IMR-90 (cell line): ENCODE measurements around the gene TSC2.

ENCODE experiments used
- CEBPB ChIP-seq: IDR thresholded peaks from 2 replicates; pipeline ENCODE4 v1.6.1; 2012; ENCODE audit warnings: low read depth, low read length, improper control_type of control experiment
- CHD1 ChIP-seq: IDR thresholded peaks from 2 replicates; pipeline ENCODE4 v1.6.1; 2012; ENCODE audit warnings: low read depth, low read length, improper control_type of control experiment
- FOS ChIP-seq: fragments of 150-350 bp; IDR thresholded peaks from 2 replicates; pipeline ENCODE4 v1.6.1; 2016; ENCODE audit warnings: low read depth, low read length
- MXI1 ChIP-seq: IDR thresholded peaks from 2 replicates; pipeline ENCODE4 v1.6.1; 2012; ENCODE audit warnings: low read depth, mild to moderate bottlenecking, low read length, moderate library complexity, borderline replicate concordance
- NFE2L2 ChIP-seq: fragments of 150-350 bp; IDR thresholded peaks from 2 replicates; pipeline ENCODE4 v1.6.1; 2016; ENCODE audit warnings: low read depth, mild to moderate bottlenecking, low read length
- POLR2A ChIP-seq: IDR thresholded peaks from 2 replicates; pipeline ENCODE4 v1.6.1; 2012; ENCODE audit warnings: mild to moderate bottlenecking, low read depth, low read length
- RAD21 ChIP-seq: IDR thresholded peaks from 2 replicates; pipeline ENCODE4 v1.6.1; 2012; ENCODE audit warnings: low read length, improper control_type of control experiment
- RCOR1 ChIP-seq: IDR thresholded peaks from 2 replicates; pipeline ENCODE4 v1.6.1; 2012; ENCODE audit warnings: mild to moderate bottlenecking, low read length, improper control_type of control experiment; ENCODE audit not compliant: insufficient replicate concordance
- TF ChIP-seq, protein P1 (sequence below): conservative IDR thresholded peaks from 2 replicates; pipeline ENCODE4 v1.5.1; 2012; ENCODE audit warnings: mild to moderate bottlenecking, low read depth, low read length, improper control_type of control experiment
- TF ChIP-seq, protein P2 (sequence below): fragments of 150-350 bp; IDR thresholded peaks from 2 replicates; pipeline ENCODE4 v1.6.1; 2017; ENCODE audit warnings: mild to moderate bottlenecking, antibody characterized with exemption, low read length, low read depth

DNA sequence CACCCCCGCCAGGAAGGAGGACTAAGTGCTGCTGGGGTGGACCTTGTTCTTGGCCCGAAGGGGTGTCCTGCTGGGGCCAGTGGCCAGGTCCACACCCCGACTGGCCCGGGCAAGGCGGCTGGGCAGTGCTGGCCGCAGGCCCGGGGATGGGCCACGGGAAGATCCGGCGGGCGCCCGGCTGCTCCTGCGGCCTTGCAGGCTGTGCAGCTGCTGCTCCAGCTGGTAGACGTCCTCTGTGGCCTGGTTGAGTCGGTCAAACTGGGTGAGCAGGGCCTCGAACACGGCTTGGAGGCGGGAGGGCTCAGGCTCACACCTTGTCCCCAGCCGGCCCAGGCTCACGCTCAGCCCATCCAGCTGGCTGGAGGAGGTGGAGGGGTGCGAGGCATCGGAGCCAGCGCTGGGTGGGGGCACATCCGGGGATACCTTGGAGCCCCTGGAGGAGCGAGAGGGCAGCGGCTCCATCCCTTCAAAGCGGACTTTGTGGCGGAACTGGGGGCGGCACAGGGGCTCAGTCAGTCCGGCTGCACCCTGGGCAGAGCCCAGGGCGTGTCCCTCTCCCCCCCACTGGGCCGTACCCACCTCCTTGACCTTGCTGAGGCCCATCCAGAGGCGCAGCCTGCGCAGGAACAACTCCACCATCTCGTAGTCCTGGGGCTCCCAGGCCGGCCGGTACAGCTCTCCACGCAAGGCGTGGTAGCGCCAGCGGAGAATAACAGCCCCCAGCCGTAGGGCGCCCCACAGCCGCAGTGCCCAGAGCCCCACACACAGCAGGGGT, 42.1 kb downstream of the TSC2 start:
- no peak for TF ChIP-seq POLR2A
- no peak for TF ChIP-seq NFE2L2
- TF ChIP-seq CHD1, result no peak
- TF ChIP-seq, protein P1, sequence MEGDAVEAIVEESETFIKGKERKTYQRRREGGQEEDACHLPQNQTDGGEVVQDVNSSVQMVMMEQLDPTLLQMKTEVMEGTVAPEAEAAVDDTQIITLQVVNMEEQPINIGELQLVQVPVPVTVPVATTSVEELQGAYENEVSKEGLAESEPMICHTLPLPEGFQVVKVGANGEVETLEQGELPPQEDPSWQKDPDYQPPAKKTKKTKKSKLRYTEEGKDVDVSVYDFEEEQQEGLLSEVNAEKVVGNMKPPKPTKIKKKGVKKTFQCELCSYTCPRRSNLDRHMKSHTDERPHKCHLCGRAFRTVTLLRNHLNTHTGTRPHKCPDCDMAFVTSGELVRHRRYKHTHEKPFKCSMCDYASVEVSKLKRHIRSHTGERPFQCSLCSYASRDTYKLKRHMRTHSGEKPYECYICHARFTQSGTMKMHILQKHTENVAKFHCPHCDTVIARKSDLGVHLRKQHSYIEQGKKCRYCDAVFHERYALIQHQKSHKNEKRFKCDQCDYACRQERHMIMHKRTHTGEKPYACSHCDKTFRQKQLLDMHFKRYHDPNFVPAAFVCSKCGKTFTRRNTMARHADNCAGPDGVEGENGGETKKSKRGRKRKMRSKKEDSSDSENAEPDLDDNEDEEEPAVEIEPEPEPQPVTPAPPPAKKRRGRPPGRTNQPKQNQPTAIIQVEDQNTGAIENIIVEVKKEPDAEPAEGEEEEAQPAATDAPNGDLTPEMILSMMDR, result no peak
- no peak for TF ChIP-seq FOS
- no peak for TF ChIP-seq RCOR1
- TF ChIP-seq MXI1, result no peak
- TF ChIP-seq, protein P2, sequence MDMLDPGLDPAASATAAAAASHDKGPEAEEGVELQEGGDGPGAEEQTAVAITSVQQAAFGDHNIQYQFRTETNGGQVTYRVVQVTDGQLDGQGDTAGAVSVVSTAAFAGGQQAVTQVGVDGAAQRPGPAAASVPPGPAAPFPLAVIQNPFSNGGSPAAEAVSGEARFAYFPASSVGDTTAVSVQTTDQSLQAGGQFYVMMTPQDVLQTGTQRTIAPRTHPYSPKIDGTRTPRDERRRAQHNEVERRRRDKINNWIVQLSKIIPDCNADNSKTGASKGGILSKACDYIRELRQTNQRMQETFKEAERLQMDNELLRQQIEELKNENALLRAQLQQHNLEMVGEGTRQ, result no peak
- no peak for TF ChIP-seq RAD21
- no peak for TF ChIP-seq CEBPB
